ENCODE results near the gene AHNAK.
A peak's percentile ranks its signal among the peaks of the same experiment; 100 is the strongest.

Gene AHNAK

DNA sequence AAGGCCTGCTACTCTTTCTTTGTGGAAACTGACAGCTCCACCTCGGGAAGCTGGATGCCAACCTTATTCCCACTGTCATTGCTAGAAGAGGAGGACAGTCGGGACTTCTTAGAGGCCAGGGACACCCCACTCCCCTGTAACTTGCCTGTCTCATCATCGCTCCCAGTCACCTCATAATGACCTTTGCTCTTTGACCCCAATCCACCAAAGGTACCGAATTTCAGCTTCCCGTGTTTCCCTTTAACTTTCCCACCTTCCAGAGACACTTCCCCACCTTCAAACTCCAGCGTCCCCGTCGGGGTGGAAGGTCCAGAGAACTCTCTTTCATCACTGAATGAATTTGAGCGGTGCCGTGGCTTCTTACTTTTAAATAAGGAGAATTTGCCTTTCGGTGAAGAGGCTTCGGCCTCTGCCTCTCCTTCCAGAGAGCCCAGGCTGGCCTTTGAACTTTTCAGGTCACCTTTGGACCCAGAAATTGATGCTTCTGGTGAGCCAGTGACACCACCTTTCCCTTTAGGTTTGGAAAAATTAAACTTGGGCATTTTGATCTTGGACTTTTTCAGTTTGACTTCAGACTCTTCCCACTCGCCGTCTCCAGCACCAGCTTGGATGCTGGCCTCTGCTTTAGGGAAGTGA lies 29.8 kb downstream of the AHNAK start:
- no peak for DNase-seq

DNA sequence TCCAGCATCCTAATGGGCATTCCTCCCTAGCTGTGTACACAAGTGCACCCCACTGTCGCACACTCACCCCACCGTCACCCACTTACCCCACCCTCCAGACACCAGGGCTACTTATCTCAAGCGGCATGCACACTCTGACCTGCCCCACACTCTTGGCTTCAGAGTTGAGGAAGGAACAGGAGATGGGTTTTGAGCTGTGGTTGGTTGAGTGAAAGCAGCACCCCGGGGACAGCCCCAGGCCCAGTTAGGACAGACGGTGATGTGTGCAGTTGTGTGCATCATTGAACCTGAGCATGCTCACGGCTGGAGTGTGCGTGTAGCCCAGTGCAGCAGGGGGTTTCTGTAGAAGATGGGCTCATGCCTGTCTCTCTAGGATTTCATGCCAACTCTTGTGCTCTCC lies 32.5 kb downstream of the AHNAK start:
- no peak for DNase-seq

DNA sequence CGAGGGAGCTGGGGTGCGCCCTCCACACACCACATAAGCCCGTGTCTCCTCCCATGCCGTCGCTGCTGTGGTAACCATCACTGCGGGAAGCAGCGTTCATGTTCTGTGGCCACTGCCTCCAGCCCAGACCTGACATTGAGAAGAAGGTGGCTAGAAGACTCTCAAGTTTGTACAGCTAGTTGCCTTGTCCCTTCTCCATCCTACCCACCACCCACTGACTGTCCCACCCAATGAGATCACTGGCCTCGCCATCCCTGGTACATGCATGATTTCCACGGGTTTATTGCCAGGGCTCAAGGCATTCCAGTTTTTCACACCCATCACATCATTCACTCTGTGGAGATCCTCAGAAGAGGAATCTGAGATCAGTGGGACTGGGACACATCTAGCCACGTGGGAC lies 33.0 kb downstream of the AHNAK start:
- no peak for DNase-seq

DNA sequence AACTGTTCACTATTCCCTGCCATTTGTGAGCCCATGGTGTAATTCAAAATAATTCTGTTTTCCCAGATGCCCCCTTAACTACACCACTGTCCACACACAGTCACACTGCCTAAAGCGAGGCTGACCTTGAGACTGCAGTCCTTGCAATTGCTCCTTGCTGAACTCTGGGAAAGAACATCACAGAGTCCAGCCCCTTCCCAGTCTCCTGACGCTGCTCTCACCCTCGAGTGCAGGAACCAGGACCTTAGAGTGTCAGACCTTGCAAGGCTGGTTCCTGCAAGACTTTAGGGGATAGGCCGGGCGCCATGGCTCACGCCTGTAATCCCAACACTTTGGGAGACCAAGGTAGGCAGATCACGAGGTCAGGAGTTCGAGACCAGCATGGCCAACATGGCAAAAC lies 33.6 kb downstream of the AHNAK start:
- no peak for DNase-seq

DNA sequence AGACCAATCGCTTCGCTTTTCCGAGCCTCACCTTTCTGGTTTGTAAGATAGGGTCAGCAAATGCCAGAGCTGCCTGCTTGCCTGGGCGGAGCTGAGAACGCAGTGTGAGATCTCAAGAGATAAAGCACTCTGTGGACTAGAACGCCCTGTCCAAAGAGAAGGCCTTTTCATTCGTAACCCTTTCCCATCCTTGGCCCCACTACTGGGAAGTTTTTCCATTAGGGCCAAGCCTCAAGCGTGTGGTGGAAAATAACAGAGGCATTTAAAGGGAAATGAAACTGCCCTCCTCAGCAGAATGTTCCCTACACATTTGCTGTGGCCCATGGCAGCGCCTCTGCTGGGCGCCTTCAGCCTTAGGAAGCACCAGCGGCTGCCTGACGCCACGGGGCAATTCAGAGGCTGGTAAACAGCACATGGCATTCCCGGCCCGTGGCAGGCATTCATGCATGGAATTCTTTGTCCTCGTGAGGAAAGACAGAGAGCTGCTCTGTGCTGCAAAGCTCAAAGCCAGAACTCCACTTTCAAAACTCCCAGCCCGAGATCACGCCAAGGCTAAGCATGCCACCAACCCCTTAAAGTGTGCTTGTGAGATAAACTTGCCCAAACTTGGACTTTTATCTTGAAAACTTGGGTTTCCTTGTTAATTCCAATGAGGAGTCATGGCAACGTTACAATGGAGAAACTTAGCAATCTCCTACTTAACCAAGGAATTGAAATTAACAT lies 38.1 kb downstream of the AHNAK start:
- DNase-seq, result peak; percentile 44

- DNase-seq, result no peak
These were observed 39.5 kb downstream of the AHNAK start for GRCh38 chr11:62507125-62507422.

DNA sequence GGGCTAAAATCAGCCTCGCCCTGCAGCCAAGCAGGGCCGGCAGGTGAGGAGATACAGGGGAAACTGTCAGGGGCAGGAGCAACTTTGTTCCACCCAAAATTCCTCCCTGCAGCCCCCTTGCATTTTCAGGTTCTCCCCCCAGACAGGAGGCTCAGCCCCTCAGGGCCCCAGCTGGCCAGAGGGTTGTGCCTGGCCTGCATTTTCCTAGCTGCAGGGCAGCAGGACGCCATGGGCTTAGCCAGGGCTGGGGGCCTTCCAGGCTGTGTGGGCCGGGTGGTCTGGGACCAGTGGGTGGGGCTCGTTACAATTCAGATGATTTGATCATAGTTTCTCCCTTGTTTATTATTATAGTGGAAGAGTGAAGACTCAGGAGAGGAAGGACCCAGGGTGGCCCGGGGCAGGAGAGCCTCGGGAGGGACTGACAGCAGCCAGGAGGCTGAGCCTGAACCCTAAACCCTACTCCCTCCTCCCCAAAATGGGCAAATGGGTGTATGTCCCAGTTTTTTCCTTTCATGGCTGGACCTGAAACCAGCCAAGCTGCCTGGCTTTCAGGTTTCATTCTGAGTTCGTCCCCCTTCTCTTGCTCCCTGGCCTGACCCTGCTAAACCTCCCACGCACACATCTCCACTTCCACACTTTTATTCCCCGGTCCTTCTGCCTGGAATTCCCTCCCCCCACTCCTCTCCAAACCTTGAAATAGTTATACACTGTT lies 40.0 kb downstream of the AHNAK start:
- DNase-seq, result no peak

DNA sequence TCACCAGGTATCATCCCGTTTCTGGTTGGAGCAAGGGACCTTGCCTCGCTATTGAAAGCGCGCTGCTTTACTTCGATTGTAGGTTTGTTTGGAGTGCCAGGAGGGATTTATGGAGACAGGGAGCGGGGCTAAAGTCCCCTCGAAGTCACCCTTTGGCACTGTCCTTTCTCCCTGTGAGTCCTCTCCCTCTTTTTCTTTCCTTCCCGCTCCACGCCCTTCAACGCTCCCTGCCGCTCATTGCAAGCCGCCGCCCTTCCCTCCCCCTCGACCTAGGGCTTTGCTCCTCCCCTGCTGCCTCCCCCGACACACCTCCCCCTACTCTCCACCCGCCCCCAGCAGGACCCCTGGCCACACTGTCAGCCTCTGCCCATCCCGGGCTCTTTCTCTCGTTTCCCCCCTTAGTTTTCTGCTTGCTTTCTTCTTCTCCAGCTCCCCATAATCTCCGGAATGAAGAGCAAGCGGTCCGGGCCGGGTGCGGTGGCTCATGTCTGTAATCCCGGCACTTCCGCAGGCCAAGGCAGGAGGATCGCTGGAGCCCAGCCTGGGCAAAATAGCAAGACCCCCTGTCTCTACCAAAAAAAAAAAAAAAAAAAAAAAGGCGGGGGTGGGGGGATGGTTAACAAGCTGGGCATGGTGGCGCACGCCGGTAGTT lies 41.0 kb downstream of the AHNAK start:
- no peak for DNase-seq

GRCh38 chr11:62505059-62505439 lies 41.6 kb downstream of the AHNAK start:
- DNase-seq, result no peak

GRCh38 chr11:62504158-62504973 lies 42.2 kb downstream of the AHNAK start:
- no peak for DNase-seq

DNA sequence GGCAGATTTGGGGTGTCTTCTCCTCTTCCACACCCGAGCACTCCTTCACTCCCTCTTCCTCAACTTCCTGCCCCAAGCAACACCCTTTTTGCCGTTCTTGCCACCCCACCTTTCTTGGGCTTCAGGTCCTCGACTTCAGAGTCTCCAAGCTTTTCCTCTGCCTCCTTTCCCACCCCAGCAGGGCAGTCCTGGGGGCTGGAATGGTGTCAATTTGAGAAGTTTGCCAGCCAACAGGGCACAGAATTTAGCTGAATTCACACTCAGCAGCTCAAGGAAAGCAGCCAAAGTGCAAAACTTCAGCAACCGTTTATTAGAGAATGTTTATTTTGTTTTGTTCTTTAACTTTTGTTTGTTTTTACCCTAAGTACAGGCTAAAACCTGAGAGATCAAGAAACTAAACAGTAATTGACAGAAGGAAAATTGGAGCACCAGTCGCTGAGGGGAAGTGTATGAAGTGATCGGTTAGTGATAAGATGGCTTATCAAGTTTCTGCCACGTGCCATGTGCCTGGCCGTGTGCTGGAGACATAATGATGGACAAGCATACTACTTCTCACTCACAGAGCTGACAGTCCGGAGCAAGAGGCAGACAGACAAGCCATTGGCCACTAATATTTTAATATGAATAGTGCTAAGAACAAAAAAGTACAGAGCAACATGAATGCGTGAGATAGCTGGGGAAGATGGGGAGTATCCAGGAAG lies 44.4 kb downstream of the AHNAK start:
- no peak for DNase-seq

- no peak for DNase-seq
These were observed 45.1 kb downstream of the AHNAK start for GRCh38 chr11:62501432-62501891.

DNA sequence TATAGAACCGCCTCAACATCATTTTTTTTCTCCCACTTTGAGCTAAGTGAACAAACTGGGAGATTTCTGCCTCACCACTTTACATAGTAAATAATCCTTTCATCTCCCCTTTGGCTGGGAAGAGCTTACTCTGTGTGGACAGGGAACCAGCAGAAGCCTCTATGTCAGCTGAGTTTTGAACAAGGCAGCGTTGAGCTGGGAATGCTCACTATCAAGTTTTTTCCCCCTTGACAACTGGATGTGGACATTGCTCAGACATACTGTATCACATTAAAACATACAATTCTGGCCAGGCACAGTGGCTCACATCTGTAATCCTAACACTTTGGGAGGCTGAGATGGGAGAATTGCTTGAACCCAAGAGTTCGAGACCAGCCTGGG lies 46.0 kb downstream of the AHNAK start:
- DNase-seq, result no peak

DNA sequence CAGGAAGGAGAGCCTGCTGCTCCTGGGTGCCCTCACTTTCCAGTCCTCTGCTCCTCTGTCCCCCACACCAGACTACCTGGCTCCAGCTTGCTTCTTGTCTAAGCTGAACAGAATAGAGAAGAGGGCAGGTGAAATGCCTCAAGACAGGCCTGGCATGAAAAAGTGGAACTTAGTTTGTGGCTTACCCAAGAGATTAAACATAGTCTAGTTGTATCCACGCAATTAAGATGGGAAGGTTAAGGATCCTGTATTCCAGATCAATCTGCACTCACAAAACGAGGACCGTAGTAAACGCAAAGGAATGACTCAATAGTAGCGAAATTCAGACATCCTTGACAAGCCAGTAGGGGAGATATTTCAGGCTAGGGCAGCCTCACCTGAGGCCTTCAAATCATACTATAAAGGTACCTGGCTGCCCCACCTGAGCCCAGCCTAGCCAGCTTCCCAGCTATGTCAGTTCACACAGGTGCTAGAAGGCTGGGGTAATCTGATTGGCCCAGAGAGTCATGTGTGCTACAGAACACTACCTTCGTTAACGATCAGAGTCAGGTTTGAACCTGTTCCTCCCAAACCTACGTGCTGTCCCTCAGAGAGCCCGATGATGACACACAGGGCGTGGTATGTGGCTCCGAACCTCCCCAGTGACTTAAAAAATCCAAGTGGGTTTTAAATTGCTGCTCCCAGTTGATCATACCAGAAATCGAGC lies 46.5 kb downstream of the AHNAK start:
- no peak for DNase-seq

DNA sequence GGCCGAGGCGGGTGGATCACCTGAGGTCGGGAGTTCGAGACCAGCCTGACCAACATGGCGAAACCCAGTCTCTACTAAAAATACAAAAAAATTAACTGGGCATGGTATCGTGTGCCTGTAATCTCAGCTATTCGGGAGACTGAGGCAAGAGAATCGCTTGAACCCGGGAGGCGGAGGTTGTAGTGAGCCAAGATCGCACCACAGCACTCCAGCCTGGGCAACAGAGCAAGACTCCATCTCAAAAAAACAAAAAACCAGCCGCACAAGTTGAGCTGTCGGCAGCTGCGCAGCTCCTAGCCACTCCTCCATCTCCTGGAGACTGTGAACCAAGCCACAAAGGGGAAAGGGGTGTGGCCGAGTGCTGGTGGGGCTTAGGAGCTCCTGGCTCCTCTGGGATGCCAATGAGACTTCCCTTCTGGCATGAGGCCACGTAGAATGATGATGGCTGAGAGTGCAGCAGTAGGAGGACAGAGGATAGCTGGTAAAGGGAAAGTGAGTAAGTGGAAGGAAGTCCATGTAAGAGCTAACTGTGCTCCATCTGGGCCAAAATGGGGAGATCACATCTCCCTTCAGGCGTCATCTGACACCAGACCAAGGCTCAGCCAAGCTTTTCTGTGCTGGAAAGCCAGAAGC lies 47.2 kb downstream of the AHNAK start:
- peak; percentile 68 for DNase-seq

DNA sequence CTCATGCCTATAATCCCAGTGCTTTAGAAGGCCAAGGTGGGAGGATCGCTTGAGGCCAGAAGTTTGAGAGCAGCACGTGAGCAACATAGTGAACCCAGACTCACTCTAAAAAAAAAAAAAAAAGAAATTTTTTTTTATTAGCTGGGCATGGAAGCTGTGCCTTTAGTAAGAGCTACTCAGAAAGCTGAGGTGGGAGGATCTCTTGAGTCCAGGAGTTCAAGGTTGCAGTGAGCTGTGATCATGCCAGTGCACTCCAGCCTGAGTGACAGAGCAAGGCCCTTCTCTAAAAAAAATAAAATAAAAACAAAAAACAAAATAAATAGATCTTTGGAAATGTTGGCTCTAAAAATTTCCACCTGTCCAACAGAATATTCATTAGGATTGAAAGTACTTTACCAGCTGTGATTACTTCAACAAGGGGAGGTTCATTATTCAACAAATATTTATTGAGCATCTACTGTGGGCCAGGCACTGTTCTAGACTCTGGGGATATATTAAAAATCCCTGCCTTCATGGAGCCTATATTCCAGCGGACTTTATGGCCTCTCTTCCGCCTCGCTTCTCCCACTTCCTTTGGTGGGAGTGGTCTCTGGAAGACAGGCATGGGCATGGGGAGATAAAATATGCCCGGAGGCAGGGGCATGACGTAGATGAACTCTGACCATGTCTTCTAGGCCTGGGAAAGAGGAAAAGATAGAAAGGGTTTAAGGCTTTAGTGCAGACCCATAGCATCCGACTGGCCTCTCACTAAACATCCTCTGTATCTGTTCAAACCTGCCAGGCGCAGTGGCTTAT lies 47.9 kb downstream of the AHNAK start:
- DNase-seq, result no peak

GRCh38 chr11:62498031-62498430 lies 48.6 kb downstream of the AHNAK start:
- no peak for DNase-seq

GRCh38 chr11:62497132-62497801 lies 49.3 kb downstream of the AHNAK start:
- peak; percentile 75 for DNase-seq

- DNase-seq, result no peak
These were observed 49.9 kb downstream of the AHNAK start for GRCh38 chr11:62496676-62497075.

DNA sequence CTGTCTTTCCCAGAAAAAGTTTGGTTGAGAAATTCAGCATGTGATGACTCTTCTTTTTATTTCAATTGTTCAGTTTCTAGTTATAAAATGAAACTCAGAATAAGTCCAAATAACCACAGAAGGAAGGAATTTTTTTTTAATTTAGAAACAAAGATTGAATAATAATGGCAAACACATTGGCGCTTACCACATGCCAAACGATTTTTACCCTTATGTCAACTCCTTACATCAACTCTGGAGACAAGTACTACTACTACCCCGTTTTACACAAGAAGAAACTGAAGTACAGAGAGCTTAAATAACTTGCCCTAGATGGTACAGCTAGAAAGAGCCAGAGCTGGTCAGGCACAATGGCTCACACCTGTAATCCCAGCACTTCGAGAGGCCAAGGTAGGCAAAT lies 52.4 kb downstream of the AHNAK start:
- DNase-seq, result no peak

Data from fibroblast of skin of right quadriceps (primary cell).